Stimulated activated CD8-positive, alpha-beta memory T cell treated with anti-CD3 and anti-CD28 coated beads, Interleukin-12 subunit alpha, Interleukin-12 subunit beta, amount 100 ng/mL, for 1 hour (primary cell): ENCODE results near the gene DROSHA.

Experiments used
- DNase-seq: peaks from one replicate; pipeline ENCODE4 v3.0.0-alpha.2; 2020; ENCODE audit warnings: low read depth

Gene DROSHA

GRCh38 chr5:31516802-31517201, 15.1 kb downstream of the DROSHA start:
- no peak for DNase-seq

GRCh38 chr5:31511305-31511704, 20.6 kb downstream of the DROSHA start:
- no peak for DNase-seq

GRCh38 chr5:31504529-31504928, 27.4 kb downstream of the DROSHA start:
- DNase-seq: no peak

GRCh38 chr5:31502506-31502905, 29.4 kb downstream of the DROSHA start:
- no peak for DNase-seq

- DNase-seq: no peak
Measured at GRCh38 chr5:31500256-31500655, 31.6 kb downstream of the DROSHA start.

GRCh38 chr5:31496891-31497290, 35.0 kb downstream of the DROSHA start:
- DNase-seq: no peak

GRCh38 chr5:31496301-31496700, 35.6 kb downstream of the DROSHA start:
- DNase-seq: no peak

- no peak for DNase-seq
Measured at GRCh38 chr5:31495336-31495735, 36.6 kb downstream of the DROSHA start.

GRCh38 chr5:31492869-31493268, 39.0 kb downstream of the DROSHA start:
- DNase-seq: no peak

GRCh38 chr5:31487506-31487905, 44.4 kb downstream of the DROSHA start:
- DNase-seq: no peak

GRCh38 chr5:31486441-31486840, 45.5 kb downstream of the DROSHA start:
- DNase-seq: no peak

GRCh38 chr5:31485376-31486207, 46.3 kb downstream of the DROSHA start:
- DNase-seq: no peak

GRCh38 chr5:31481531-31482165, 50.2 kb downstream of the DROSHA start:
- no peak for DNase-seq

GRCh38 chr5:31479706-31480105, 52.2 kb downstream of the DROSHA start:
- DNase-seq: no peak

- no peak for DNase-seq
Measured at GRCh38 chr5:31478901-31479300, 53.0 kb downstream of the DROSHA start.

- DNase-seq: no peak
Measured at GRCh38 chr5:31477971-31478370, 53.9 kb downstream of the DROSHA start.

- DNase-seq: no peak
Measured at GRCh38 chr5:31477516-31477915, 54.4 kb downstream of the DROSHA start.

GRCh38 chr5:31476738-31477141, 55.2 kb downstream of the DROSHA start:
- DNase-seq: no peak

- no peak for DNase-seq
Measured at GRCh38 chr5:31471916-31472315, 60.0 kb downstream of the DROSHA start.

- no peak for DNase-seq
Measured at GRCh38 chr5:31471040-31471439, 60.9 kb downstream of the DROSHA start.

GRCh38 chr5:31470608-31471007, 61.3 kb downstream of the DROSHA start:
- no peak for DNase-seq

- DNase-seq: no peak
Measured at GRCh38 chr5:31469886-31470285, 62.0 kb downstream of the DROSHA start.

- DNase-seq: no peak
Measured at GRCh38 chr5:31469466-31469865, 62.4 kb downstream of the DROSHA start.

GRCh38 chr5:31465291-31465690, 66.6 kb downstream of the DROSHA start:
- DNase-seq: no peak
